Suprapubic skin (tissue), 3 donors: Measurements from ENCODE around the gene GALNT7.

Experiments used
- CTCF ChIP-seq, 2 donors: fragments of 200-600 bp in 1 of 2; fragments of 450-650 bp in 1 of 2; sonication (generic) in 1 of 2; IDR thresholded peaks; one replicate each; pipeline ENCODE4 v1.5.1; 2016 to 2019; ENCODE audit warnings: antibody characterized with exemption in 2 of 2, mild to moderate bottlenecking in 1 of 2, moderate library complexity in 1 of 2
- EP300 ChIP-seq: sonication (generic); formaldehyde crosslinking; IDR thresholded peaks from one replicate; pipeline ENCODE4 v1.6.1; 2017; ENCODE audit warnings: antibody characterized with exemption

GRCh38 chr4:173211838-173212237, 43.2 kb downstream of the GALNT7 start:
- no peak for TF ChIP-seq CTCF (IDR thresholded peaks at IDR 0.05)
- no peak for TF ChIP-seq EP300
